TTC549 (cell line): ENCODE measurements around the gene PIP5K1C.

Source experiments
- FAIRE-seq: peaks from 2 replicates; lab custom pipeline; 2012; peaks lifted over from hg19 to GRCh38; lab: Jason Lieb, UNC

The PIP5K1C gene

DNA sequence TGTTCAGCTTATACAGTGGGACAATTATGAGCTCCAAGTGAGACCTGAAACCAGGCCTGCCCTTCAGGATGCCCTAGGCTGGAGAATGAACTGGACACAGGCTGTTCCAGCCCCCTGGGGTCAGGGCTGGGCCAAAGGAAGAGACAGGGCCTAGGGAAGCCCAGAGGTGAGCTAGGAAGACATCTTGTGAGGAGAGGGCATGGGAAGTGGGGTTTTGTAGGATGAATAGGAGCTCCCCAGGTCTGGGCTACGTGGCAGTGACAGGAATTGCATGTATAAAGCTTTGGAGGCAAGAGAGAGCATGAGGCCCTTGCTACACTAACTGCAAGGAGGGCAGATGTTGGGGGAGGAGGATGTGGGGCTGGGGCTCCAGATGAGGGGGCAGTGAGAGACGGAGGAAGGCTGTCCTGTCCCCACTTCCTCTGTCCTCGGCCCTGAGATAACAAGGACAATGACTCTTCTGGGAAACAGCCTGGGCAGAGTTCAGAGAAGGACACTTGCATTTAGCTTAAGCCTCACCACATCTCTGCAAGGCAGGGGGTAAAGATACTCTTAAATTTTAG is 92.1 kb downstream of the PIP5K1C start:
- FAIRE-seq: no peak

DNA sequence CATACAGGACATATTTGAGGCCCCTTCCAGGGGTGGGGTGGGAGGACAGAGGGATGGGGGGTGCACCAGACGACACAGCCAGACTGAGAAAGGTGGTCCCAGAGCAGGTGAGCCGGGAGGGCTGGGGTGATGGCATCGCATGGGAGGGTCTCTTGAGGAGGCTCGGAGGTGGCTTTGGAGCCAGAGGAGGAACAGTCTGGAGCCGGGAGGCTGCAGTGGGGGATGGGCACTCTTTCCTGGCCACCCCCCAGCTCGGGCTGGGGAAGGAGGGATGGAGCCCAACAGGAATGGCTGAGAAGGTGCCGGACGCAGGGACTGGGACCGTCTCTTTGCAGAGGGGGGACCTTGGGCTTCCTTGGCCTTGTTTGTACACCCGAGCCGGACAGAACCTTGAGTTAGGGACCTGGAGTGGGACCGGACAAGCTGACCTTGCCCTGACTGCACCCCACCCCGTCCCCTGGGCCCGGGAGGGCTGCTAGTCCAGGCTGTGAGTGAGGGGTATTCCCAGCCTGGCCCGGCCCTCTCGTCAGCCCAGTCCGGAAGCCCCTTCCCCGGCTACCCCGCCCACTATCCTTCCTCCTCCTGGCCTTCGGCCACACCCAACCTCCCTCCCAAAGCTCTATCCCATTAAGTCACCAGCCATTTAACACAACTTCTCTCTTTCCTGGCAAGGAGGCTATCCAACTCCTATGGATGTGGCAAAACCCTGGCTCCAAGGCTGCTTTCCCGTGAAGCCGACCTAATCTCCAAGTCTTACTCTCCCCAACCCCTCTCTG is 92.8 kb downstream of the PIP5K1C start:
- no peak for FAIRE-seq

DNA sequence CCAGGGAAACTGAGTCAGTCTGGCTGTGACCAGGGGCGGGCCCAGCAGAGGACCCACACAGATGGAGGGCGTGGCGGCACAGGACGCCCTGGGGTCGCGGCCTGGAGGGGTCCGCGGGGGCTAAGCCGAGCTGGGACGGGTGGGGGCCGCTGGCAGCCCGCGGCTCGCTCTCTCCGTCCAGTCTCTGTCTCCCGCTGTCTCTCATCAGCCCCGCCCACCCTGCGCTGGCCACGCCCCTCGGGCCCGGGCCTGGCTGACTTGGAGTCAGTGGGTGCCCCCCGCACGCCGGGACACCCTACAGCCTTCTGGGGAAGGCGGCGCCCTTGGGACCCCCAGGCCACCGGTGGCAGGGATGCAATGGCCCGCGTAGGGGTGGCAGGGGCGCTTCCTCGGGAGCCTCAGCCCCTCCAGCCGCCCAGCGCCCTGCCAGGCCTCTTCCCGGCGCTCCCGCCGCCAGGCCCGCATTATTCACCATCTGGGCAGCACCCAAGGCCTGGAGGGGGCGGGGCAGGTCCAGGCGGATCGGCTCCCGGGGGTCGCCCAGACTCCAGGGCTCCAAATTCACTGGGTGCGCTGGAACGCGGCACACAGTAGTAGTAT is 93.5 kb downstream of the PIP5K1C start, which contains the start of gene TBXA2R:
TBXA2R (minus strand) TSS at position 186 of the 600 bp plus-strand sequence. CDS start 6,241 bp downstream, outside the sequence.
- no peak for FAIRE-seq

DNA sequence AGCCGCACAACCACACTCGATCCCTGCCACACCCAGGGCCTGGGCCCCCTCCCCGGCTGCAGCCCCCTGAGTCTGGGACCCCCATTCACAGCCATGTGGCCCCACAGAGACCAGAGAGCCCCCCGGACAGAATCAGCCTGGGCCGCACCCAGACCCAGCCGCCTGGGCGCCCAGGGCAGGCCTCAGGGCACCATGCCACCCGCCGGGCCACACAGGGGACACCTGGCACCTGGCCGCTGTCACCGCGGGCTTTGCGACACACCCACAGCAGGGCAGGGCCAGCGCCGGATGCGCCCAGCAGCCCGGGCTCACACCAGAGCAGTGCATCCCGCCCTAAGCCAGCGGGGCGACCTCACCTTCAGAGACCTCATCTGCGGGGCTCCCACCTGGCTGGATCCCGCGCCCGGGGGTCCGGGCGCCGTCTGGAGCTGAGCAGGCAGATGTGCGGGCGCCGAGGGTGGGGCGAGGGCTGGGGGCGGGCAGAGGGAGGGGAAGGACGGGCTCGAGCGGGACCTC is 94.0 kb downstream of the PIP5K1C start:
- FAIRE-seq: no peak

DNA sequence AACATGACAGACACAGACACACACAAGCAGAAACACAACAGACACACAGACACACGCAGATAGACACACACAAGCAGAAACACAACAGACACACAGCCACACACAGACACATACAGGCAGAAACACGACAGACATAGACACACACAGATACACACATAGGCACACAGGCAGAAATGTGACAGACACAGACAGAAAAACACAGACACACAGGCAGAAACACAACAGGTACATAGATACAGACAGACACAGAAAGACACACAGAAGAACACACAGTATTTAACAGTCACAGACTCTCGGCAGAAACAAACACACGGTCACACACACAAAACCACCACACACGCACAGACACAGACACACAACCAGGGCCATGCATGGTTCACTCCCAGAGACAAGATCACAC is 94.5 kb downstream of the PIP5K1C start:
- no peak for FAIRE-seq

DNA sequence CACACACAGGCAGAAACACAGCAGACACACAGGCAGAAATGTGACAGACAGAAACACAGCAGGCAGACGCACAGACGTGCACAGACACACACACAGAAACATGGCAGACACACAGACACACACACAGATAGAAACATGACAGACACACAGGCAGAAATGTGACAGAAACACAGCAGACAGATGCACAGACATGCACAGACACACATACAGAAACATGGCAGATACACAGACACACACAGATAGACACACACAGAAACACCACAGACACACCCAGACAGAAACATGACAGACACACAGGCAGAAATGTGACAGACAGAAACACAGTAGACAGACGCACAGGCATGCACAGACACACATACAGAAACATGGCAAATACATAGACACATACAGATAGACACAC is 94.9 kb downstream of the PIP5K1C start:
- FAIRE-seq: no peak

DNA sequence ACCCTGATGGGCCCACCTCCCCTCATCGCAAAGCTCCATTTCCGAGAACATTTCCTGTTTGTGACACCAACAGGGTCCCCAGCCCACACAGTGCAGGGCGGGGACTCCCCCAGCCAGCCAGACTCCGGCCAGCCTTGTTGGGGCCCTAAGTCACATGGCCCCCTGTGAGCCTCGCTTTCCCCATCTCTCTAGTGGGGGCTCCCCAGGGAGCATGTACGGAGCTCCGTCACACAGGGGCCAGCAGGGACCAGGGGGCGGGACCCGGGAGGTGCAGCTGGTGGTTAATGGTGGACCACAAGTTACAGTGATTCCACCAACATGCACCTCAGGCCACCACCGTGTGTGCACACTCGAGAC is 95.3 kb downstream of the PIP5K1C start:
- no peak for FAIRE-seq

DNA sequence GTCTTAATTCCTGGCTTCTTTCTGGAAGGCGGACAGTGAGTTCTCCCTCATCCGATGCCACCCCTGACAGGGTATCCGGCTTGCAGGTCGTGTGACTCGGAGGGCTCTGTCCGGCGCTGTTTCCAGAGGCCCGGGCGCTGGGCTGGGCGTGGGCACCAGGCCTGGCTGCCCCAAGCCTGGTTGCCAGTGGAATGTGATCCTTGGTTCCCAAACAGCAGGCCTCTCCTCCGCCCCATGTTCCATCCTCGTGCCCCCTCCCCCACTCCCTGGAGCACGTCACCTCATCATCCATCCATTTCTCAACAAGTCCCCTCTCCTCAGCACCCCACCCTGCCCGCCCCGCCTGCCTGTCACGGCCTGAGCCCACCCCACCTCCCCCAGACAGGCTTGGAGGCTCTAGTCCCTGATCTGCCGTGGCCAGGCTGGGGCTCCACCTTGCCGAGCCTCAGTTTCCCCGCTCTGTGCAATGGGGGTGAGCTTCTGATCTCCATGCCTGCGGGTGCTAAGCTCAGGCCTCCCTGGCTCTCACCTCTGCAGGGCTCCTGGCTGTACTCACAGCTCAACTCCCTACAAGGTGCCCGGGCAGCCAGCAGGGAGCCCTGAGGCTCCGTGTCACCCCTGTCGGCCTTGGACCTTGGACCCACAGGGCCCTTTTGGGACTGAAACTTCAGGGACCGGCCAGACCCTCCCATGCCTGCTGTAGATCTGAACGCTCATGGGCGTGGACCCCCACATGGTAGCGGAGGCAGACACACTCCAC is 95.9 kb downstream of the PIP5K1C start:
- no peak for FAIRE-seq

DNA sequence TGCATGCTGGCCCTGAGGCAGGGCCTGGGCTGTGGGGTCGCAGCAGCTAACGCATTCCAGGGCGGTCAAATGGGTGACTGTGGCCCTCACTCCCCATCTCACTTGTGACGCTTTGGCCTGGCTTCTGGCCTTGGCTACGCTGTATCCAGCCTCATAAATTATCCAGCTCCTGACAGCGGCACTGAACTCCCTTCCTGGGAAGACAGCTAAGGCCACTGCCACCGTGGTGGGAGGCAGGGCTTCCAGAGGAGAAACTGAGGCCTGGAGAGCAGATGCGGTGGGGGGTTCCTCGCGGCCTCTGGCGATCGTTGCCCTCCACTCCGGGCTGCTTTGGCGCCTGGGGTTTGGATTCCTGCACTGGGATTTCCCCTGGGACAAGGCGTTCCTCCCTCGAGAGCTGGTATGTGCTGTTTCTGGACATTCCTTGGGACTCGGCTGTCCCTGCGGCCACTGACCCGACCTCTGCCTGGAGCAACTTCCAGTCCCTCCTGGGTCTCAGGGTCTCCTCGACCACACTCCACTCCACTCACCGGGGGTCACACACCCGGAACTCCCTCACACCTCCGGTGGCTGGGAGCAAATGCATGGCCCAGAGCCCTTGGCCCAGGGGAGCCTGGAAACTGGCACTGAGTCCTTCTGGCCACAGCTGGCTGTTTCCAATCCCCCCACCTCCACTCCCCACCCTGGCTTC is 97.0 kb downstream of the PIP5K1C start:
- no peak for FAIRE-seq

DNA sequence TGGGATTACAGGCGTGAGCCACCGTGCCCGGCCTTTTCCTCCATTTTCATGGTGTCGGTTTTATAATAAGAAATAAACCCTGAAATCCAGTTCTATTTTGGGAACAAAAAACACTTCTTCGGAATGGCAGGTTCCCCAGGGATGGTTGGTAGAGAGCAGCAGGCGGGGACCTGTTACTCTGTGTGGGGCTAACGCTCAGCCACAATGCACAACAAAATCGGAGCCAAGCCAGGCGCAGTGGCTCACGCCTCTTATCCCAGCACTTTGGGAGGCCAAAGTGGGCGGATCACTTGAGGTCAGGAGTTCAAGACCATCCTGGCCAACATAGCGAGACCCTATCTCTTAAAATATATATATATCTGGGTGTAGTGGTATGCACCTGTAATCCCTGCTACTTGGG is 99.2 kb downstream of the PIP5K1C start:
- no peak for FAIRE-seq

DNA sequence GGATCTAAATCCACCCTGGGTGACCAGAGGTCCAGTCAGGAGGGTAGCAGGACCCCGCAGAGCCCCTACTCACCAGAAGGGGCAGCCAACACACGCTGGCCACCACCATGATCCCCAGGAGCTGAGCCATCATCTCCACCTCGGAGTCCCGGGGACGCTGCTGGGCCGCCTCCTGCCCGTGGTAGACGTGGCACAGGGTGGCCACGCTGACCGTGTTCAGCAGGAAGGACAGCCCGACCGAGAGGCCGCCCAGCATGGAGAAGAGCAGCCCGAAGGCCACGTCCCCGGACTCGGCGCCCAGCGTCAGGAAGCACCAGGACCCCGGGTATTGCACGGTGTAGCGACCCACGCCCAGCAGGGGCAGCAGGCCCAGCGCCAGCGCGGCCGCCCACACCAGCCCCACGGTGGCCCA is 100.5 kb downstream of the PIP5K1C start:
- no peak for FAIRE-seq

DNA sequence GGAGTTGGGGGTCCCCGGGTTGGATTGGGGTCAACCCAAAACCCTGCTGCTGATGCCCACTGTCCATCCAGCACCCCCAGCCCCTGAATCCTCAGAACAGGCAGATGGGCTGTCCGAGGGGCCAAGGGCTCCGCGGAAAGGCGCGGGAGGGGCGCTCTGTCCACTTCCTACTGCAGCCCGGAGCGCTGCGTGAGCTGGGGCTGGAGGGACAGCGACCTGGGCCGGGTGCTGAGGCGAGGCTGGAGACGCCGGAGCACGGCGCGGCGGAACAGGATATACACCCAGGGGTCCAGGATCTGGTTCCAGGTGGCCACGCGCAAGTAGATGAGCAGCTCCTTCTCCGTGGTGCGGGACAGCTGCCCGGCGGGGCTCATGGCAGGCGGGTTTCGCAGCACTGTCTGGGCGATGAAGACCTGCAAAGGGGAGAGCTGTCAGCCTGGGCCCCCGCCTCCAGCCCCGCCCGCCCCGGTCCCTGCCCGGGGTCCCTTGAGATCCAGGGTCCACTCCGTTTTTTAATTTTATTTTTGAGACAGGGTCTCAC is 104.7 kb downstream of the PIP5K1C start:
- FAIRE-seq: no peak

DNA sequence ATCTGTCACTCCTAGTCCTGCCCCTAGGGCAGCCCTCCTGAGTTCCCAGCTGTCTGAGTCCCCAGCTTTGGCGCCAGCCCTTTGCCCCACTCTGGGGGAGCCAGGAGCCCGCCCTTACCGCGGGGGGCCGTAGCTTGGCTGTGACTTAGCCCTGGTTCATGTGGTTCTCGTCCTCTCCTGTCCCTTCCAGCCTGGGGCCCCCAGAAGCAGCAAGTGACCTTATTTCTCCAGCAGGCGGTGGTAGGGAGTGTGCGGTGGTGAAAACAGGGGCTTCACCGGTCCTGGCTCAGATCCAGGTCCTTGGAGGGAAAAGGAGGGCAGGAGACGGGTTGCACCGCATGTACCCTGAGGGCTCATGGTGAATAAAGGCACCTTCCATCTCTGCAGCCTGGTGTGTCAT is 107.1 kb downstream of the PIP5K1C start:
- FAIRE-seq: no peak

DNA sequence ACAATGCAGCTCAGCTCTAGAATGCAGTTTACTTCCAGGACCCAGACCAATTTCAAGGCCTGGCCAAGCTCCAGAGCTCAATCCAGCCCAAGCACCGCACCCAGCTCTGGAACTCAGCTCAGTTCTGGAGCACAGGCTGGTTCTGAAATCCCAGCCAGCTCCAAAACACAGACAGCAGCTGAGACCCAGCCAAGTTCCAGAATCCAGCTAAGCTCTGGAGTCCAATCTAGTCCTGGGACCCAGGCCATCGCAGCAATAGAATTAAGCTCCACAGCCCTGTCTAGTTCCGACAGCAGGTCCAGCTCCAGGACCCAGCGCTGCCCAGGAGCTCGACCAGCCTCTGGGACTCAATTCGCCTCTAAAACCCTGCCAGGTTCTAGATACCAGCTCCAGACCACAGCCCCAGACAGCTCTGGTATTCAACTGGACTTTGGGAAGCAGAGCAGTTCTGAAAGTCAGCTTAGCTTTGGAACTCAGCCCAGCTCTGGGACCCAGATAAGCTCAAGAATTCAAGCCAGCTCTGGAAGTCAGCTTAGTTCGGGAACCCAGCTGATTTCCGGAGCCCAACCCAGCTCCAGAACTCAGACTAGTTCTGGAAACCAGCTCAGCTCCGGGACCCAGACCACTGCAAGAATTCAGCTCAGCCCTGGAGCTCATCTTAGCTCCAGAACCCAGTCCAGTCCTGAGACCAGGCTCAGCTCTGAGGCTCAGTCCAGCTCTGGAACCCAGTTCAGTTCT is 108.2 kb downstream of the PIP5K1C start:
- FAIRE-seq: no peak

DNA sequence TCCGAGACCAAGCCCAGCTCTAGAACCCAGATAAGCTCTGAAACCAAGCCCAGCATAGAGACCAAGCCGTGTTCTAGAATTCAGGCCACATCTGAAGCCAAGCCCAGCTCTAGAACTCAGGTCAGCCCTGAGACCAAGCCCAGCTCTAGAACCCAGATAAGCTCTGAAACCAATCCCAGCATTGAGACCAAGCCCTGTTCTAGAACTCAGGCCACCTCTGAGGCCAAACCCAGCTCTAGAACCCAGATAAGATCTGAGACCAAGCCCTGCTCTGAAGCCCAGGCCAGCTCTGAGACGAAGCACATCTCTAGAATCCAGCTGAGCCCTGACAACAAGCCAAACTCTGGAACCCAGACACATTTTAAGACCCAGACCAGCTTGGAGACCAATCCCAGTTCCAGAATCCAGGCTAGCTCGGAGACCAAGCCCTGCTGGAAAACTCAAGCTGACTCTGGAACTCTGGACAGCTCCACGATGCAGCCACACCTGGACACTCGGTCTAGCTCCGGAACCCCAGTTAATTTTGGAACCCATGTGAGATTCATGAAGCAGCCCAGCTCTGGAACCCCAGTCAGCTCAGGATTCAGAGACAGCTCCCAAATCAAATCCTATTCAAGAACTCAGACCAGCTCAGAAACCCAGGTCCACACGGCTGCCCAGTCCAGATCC is 109.1 kb downstream of the PIP5K1C start:
- no peak for FAIRE-seq

DNA sequence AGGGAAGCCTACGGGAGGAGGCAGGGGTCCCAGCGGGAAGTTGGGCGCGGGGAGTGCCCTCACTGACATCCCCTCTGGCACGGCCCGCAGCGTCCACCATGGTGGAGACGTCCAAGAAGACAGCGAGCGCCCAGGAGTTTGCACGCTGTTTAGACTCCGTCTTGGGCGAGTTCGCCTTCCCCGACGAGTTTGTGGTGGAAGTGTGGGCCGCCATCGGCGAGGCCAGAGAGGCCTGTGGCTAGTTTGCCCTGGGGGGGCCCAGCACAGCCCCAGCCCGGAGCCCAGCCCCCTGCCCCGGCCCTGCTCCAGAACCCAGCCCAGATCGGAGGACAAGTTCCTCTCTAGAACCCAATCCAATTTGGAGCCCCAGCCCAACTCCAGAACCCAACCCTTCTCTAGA is 110.3 kb downstream of the PIP5K1C start:
- FAIRE-seq: no peak

DNA sequence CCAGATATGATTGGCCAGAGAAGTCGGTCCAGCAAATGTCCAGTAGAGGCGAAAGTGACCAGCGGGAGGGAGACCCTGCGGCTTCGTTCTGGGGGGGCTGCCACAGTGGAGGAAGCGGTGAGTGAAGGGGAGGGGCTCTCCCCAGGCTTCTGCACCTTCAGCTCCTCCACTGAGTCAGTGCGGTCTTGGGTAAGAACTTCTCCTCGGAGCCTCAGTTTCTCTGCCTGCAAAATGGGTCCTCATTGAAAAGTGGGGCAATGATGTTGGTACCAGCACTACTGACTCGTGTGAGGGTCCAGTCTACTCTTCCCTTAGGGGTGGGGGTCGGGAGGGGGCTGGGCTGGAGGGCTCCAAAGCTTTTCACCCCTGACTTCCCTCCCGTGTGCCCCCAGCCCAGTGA is 110.8 kb downstream of the PIP5K1C start:
- no peak for FAIRE-seq

DNA sequence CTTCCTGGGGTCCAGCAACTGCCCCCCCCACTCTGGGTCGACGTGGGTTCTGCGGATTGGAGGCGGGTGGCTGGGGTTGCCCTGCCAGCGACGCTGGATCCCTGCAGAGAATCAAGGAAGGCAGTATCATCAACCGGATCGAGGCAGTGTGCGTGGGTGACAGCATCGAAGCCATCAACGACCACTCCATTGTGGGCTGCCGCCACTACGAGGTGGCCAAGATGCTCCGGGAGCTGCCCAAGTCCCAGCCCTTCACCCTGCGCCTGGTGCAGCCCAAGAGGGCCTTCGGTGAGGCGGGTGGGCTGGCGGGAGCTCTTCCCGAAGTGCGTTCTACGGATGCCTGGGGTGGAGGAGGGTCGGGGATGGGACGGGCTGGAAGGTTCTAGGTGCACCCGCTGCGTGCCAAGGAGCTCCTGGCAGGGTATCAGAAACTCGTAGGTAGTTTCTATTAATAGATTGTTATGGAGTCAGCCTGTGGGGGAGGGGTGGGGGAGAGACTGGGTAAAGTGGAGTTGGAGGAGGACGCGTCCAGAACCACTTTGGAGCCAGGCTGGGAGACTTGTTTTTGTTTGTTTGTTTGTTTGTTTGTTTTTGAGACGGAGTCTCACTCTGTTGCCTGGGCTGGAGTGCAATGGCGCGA is 113.4 kb downstream of the PIP5K1C start:
- FAIRE-seq: no peak

DNA sequence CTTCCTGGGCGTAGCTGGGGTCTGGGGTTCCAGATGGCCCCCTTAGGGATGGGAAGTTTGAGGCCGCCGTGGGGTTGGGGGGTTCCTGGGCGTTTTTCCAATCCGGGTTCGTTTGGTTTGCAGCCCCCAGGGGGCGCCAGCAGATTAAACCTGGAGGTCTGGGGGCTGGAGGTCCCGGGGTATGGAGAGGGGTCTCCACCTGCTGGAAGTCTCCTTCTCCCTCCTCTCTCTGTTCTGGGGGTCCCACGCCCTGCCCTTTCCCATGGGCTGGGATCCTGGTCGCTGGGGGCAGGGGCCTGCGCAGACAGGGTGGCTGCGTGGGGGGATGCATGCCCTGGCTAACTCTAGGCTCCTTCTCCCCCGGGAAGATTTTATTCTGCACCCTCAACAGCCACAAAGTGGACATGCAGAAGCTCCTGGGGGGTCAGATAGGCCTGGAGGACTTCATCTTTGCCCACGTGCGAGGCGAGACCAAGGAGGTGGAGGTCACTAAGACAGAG is 114.1 kb downstream of the PIP5K1C start:
- no peak for FAIRE-seq
